PC-9 (cell line): ENCODE results near the gene KCTD6. TPM values are rescaled to one million over a fixed set of nuclear protein-coding genes. Genes with fewer than 3 reads are reported as not detected.

Experiments used
- BruUV-seq: library from RNA; stranded (reverse); fragments of 400-500 nt; replicated peaks from 2 replicates; lab custom pipeline; 2021; lab: Mats Ljungman, UMichigan
- CTCF ChIA-PET: fragments of 300-600 bp; sonication (Branson Sonifier 250); formaldehyde crosslinking; loops from one replicate; lab custom pipeline; 2022; ENCODE audit warnings: antibody characterized with exemption; lab: Charles Lee
- POLR2A ChIA-PET: fragments of 300-600 bp; sonication (Branson Sonifier 250); formaldehyde crosslinking; loops from one replicate; lab custom pipeline; 2022; ENCODE audit warnings: antibody characterized with exemption; ENCODE audit not compliant: unreplicated experiment; lab: Charles Lee
- DNase-seq, 2 experiments: peaks; one replicate each; pipeline versions ENCODE4 v3.0.0 to v3.0.0-alpha.2; 2015 to 2022; ENCODE audit warnings: mixed read lengths in 1 of 2
- H2AFZ ChIP-seq: fragments of 200-600 bp; sonication (generic); 2 replicates; pipeline ENCODE4 v1.8.1; 2017; ENCODE audit warnings: antibody characterized with exemption
- H3F3A ChIP-seq: fragments of 200-600 bp; sonication (generic); 2 replicates; pipeline ENCODE4 v1.8.1; 2017; ENCODE audit warnings: antibody characterized with exemption, mild to moderate bottlenecking, low read depth; ENCODE audit not compliant: insufficient read depth
- H3K27ac ChIP-seq: fragments of 200-600 bp; sonication (generic); 2 replicates; pipeline ENCODE4 v1.6.1; 2016; ENCODE audit warnings: mixed run types
- H3K27me3 ChIP-seq: fragments of 200-600 bp; sonication (generic); 2 replicates; pipeline ENCODE4 v1.6.1; 2016; ENCODE audit warnings: low read depth, mixed run types; ENCODE audit not compliant: insufficient read depth
- H3K36me3 ChIP-seq: fragments of 200-600 bp; sonication (generic); 2 replicates; pipeline ENCODE4 v1.6.1; 2016; ENCODE audit warnings: low read depth, mixed run types
- H3K4me1 ChIP-seq: fragments of 200-600 bp; sonication (generic); replicated peaks from 2 replicates; pipeline ENCODE4 v1.6.1; 2016; ENCODE audit warnings: mixed run types; ENCODE audit not compliant: insufficient read depth
- H3K4me2 ChIP-seq: fragments of 200-600 bp; sonication (generic); 2 replicates; pipeline ENCODE4 v1.6.1; 2017; ENCODE audit warnings: mixed run types
- H3K4me3 ChIP-seq: fragments of 200-600 bp; sonication (generic); 2 replicates; pipeline ENCODE4 v1.6.1; 2016; ENCODE audit warnings: mixed run types
- H3K79me2 ChIP-seq: fragments of 200-600 bp; sonication (generic); 2 replicates; pipeline ENCODE4 v1.6.1; 2017; ENCODE audit warnings: low read depth, mixed run types
- H3K9me2 ChIP-seq: fragments of 200-600 bp; sonication (generic); 2 replicates; pipeline ENCODE4 v1.8.1; 2017; ENCODE audit warnings: mild to moderate bottlenecking; ENCODE audit not compliant: insufficient read depth
- H3K9me3 ChIP-seq: fragments of 200-600 bp; sonication (generic); 2 replicates; pipeline ENCODE4 v1.8.1; 2016; ENCODE audit warnings: low read depth; ENCODE audit not compliant: insufficient read depth
- H4K20me1 ChIP-seq: fragments of 200-600 bp; sonication (generic); 2 replicates; pipeline ENCODE4 v1.8.1; 2017; ENCODE audit not compliant: insufficient read depth
- CTCF ChIP-seq: fragments of 200-600 bp; sonication (generic); conservative IDR thresholded peaks from 2 replicates; pipeline ENCODE4 v1.6.1; 2017; ENCODE audit warnings: mixed run types, antibody characterized with exemption, mild to moderate bottlenecking, moderate library complexity
- EZH2 ChIP-seq: fragments of 200-600 bp; sonication (generic); IDR thresholded peaks from 2 replicates; pipeline ENCODE4 v1.8.0; 2017; ENCODE audit warnings: antibody characterized with exemption, low read depth
- intact Hi-C: fragments of 100-400 bp; cut with micrococcal nuclease; formaldehyde crosslinking; loops from one replicate; pipeline ENCODE4 v1.10.0; 2022; ENCODE audit not compliant: unreplicated experiment
- total RNA-seq: library from RNA; stranded (reverse); gene quantifications from 2 replicates; pipeline ENCODE4 v1.2.3, GENCODE V29; 2021

KCTD6 gene
- total RNA-seq, 1 experiment from 2014 or later = 10.3 TPM

GRCh38 chr3:58544541-58544940 is 52.6 kb downstream of the KCTD6 start:
- H3K4me2 ChIP-seq = no peak overlapping the region
- no peaks in the 10 kb centered on the region for H3K4me1 ChIP-seq
- ChIA-PET POLR2A (no interaction called here), CTCF (no interaction called here)
- no peaks in the 10 kb centered on the region for H3K27me3 ChIP-seq
- H2AFZ ChIP-seq = no peak overlapping the region
- H3K79me2 ChIP-seq = no peaks in the 10 kb centered on the region
- intact Hi-C loops = no loop called here
- no peak overlapping the region for H3K4me3 ChIP-seq
- DNase-seq = no peak
- BruUV-seq = no TSS peak
- no peak overlapping the region for H3K27ac ChIP-seq
- H3K9me2 ChIP-seq = no peaks in the 10 kb centered on the region
- no peaks in the 10 kb centered on the region for H4K20me1 ChIP-seq
- no peaks in the 10 kb centered on the region for H3K36me3 ChIP-seq
- H3K9me3 ChIP-seq = no peaks in the 10 kb centered on the region
- H3F3A ChIP-seq = no peaks in the 10 kb centered on the region
- TF ChIP-seq CTCF (no peak), EZH2 (no peak)

GRCh38 chr3:58551636-58552180 is 59.8 kb downstream of the KCTD6 start:
- H3K4me3 ChIP-seq = no peak overlapping the region
- H2AFZ ChIP-seq = no peak overlapping the region
- H3K36me3 ChIP-seq = no peaks in the 10 kb centered on the region
- TF ChIP-seq CTCF = no peak
- TF ChIP-seq EZH2 = no peak
- BruUV-seq = no TSS peak
- H3F3A ChIP-seq = no peaks in the 10 kb centered on the region
- POLR2A ChIA-PET = no interaction called here
- no peaks in the 10 kb centered on the region for H4K20me1 ChIP-seq
- H3K9me2 ChIP-seq = no peaks in the 10 kb centered on the region
- no peaks in the 10 kb centered on the region for H3K9me3 ChIP-seq
- DNase-seq = no peak
- H3K27me3 ChIP-seq = no peaks in the 10 kb centered on the region
- CTCF ChIA-PET = no interaction called here
- intact Hi-C loops = no loop called here
- H3K27ac ChIP-seq = no peak overlapping the region
- no peaks in the 10 kb centered on the region for H3K4me1 ChIP-seq
- no peak overlapping the region for H3K4me2 ChIP-seq
- no peaks in the 10 kb centered on the region for H3K79me2 ChIP-seq

Other genes with a start within 250 kb of the KCTD6 start
- gene RPP14, start 185.9 kb upstream of the KCTD6 start, total RNA-seq = 13.2 and 13.8 TPM in 2 replicates
- gene HTD2, start 185.6 kb upstream of the KCTD6 start, total RNA-seq = 6.2 and 7.4 TPM in 2 replicates
- 3.3 and 4.4 TPM in 2 replicates for gene PXK, start 159.2 kb upstream of the KCTD6 start, total RNA-seq
- 69.8 and 70.7 TPM in 2 replicates for gene PDHB, start 58.3 kb upstream of the KCTD6 start, total RNA-seq
- 2.8 and 3.5 TPM in 2 replicates for gene ACOX2, start 45.1 kb downstream of the KCTD6 start, total RNA-seq
- gene FAM107A, start 85.3 kb downstream of the KCTD6 start, total RNA-seq = not detected in 2 replicates
- not detected in 2 replicates for gene FAM3D, start 174.7 kb downstream of the KCTD6 start, total RNA-seq